HG03064 (cell line): ENCODE measurements around the gene MXRA7.
"Not testable (repeated sequence)": the region's sequence is repeated elsewhere in the genome, so short reads cannot be mapped to it uniquely, and the experiment has no call there.

ENCODE experiments used
- ATAC-seq: cut with Tn5 transposase; IDR thresholded peaks from one replicate; pipeline ENCODE4 v1.9.1; 2021; ENCODE audit warnings: low read depth; ENCODE audit not compliant: unreplicated experiment

Gene MXRA7

GRCh38 chr17:76736349-76737081 lies 25.8 kb upstream of the MXRA7 start:
- peak; percentile 20 for ATAC-seq

GRCh38 chr17:76735586-76736348 lies 25.0 kb upstream of the MXRA7 start:
- ATAC-seq, result no peak

- no peak for ATAC-seq
Observed at GRCh38 chr17:76735006-76735405, 24.2 kb upstream of the MXRA7 start.

GRCh38 chr17:76734080-76734840 lies 23.5 kb upstream of the MXRA7 start:
- ATAC-seq, result no peak

GRCh38 chr17:76733618-76733957 lies 22.8 kb upstream of the MXRA7 start:
- no peak for ATAC-seq

GRCh38 chr17:76732734-76733617 lies 22.2 kb upstream of the MXRA7 start:
- no peak for ATAC-seq

GRCh38 chr17:76731800-76732733 lies 21.3 kb upstream of the MXRA7 start:
- ATAC-seq, result not testable (repeated sequence)

- ATAC-seq, result no peak
Observed at GRCh38 chr17:76727745-76728456, 17.1 kb upstream of the MXRA7 start.

- peak; percentile 44 for ATAC-seq
Observed at GRCh38 chr17:76726776-76727718, 16.3 kb upstream of the MXRA7 start, which contains the start of gene METTL23. Gene METTL23, plus strand, starts transcription at chr17:76726839. Its CDS starts 2,872 bp downstream, at chr17:76729711.

GRCh38 chr17:76726231-76726775 lies 15.5 kb upstream of the MXRA7 start, which contains the start of gene JMJD6:
Gene JMJD6, minus strand, starts transcription at chr17:76726606. Its CDS starts 131 bp downstream, at chr17:76726475.
- peak; percentile 68 for ATAC-seq

GRCh38 chr17:76725580-76726230 lies 14.9 kb upstream of the MXRA7 start:
- peak; percentile 9 for ATAC-seq

- no peak for ATAC-seq
Observed at GRCh38 chr17:76723812-76724211, 13.0 kb upstream of the MXRA7 start.

- ATAC-seq, result not testable (repeated sequence)
Observed at GRCh38 chr17:76722977-76723376, 12.2 kb upstream of the MXRA7 start.

GRCh38 chr17:76722279-76722678 lies 11.5 kb upstream of the MXRA7 start:
- ATAC-seq, result no peak

GRCh38 chr17:76721463-76721862 lies 10.7 kb upstream of the MXRA7 start:
- ATAC-seq, result no peak

- ATAC-seq, result no peak
Observed at GRCh38 chr17:76720941-76721340, 10.2 kb upstream of the MXRA7 start.

GRCh38 chr17:76720211-76720610 lies 9.4 kb upstream of the MXRA7 start:
- no peak for ATAC-seq
